GM19438 (cell line): ENCODE results near the gene PADI4.

ENCODE experiments used
- ATAC-seq: cut with Tn5 transposase; IDR thresholded peaks from one replicate; pipeline ENCODE4 v1.9.1; 2021; ENCODE audit warnings: low read depth; ENCODE audit not compliant: unreplicated experiment

PADI4 gene

GRCh38 chr1:17346046-17346789 is 38.2 kb downstream of the PADI4 start:
- ATAC-seq: no peak

GRCh38 chr1:17347769-17348592 is 40.0 kb downstream of the PADI4 start:
- ATAC-seq: no peak

- ATAC-seq: peak; percentile 86
Observed at GRCh38 chr1:17348593-17349234, 40.7 kb downstream of the PADI4 start.

GRCh38 chr1:17350083-17350482 is 42.1 kb downstream of the PADI4 start:
- ATAC-seq: no peak

- ATAC-seq: no peak
Observed at GRCh38 chr1:17350928-17351446, 43.0 kb downstream of the PADI4 start.

GRCh38 chr1:17351598-17352324 is 43.8 kb downstream of the PADI4 start:
- ATAC-seq: no peak

- no peak for ATAC-seq
Observed at GRCh38 chr1:17352419-17352909, 44.5 kb downstream of the PADI4 start.

- ATAC-seq: no peak
Observed at GRCh38 chr1:17355898-17356297, 47.9 kb downstream of the PADI4 start.

GRCh38 chr1:17356387-17357026 is 48.5 kb downstream of the PADI4 start:
- no peak for ATAC-seq

GRCh38 chr1:17358557-17358956 is 50.6 kb downstream of the PADI4 start:
- ATAC-seq: no peak

- ATAC-seq: no peak
Observed at GRCh38 chr1:17359031-17359430, 51.0 kb downstream of the PADI4 start.

GRCh38 chr1:17359808-17360207 is 51.8 kb downstream of the PADI4 start:
- no peak for ATAC-seq

GRCh38 chr1:17360272-17360956 is 52.4 kb downstream of the PADI4 start:
- no peak for ATAC-seq

- no peak for ATAC-seq
Observed at GRCh38 chr1:17361687-17362086, 53.7 kb downstream of the PADI4 start.

GRCh38 chr1:17363351-17363750 is 55.4 kb downstream of the PADI4 start:
- ATAC-seq: no peak

- ATAC-seq: no peak
Observed at GRCh38 chr1:17363771-17364170, 55.8 kb downstream of the PADI4 start.

GRCh38 chr1:17365293-17365692 is 57.3 kb downstream of the PADI4 start:
- ATAC-seq: no peak

GRCh38 chr1:17369466-17369865 is 61.5 kb downstream of the PADI4 start:
- ATAC-seq: no peak

- ATAC-seq: no peak
Observed at GRCh38 chr1:17370618-17371017, 62.6 kb downstream of the PADI4 start.
